Hepatocyte (in vitro differentiated cells): Measurements from ENCODE around the gene ALOXE3.
A peak's percentile ranks its signal among the peaks of the same experiment; 100 is the strongest.

Experiments used
- CTCF ChIP-seq: fragments of 200-600 bp; sonication (generic); IDR thresholded peaks from 2 replicates; pipeline ENCODE4 v1.5.1; 2016; ENCODE audit warnings: antibody characterized with exemption, mild to moderate bottlenecking; ENCODE audit not compliant: poor library complexity
- EZH2 ChIP-seq: fragments of 200-600 bp; sonication (generic); IDR thresholded peaks from 2 replicates; pipeline ENCODE4 v1.6.1; 2016; ENCODE audit warnings: antibody characterized with exemption, mild to moderate bottlenecking, borderline replicate concordance
- EZH2phosphoT487 ChIP-seq: fragments of 200-600 bp; sonication (generic); IDR thresholded peaks from one replicate; pipeline ENCODE4 v1.6.1; 2018; ENCODE audit warnings: antibody characterized with exemption, mild to moderate bottlenecking, low read depth, moderate library complexity; ENCODE audit not compliant: unreplicated experiment, severe bottlenecking

- peak; percentile 75 for TF ChIP-seq CTCF
- TF ChIP-seq EZH2, result no peak
- no peak for TF ChIP-seq EZH2phosphoT487
Measured at GRCh38 chr17:8073627-8074484, 44.5 kb downstream of the ALOXE3 start.
